Prostate gland (tissue), 2 donors: ENCODE results near the gene MFF. TPM values are rescaled to one million over a fixed set of nuclear protein-coding genes. Genes with fewer than 3 reads are reported as not detected.

Source experiments
- DNase-seq: peaks from one replicate; pipeline ENCODE4 v3.0.0-alpha.2; 2019; ENCODE audit warnings: low spot score
- H3K27ac ChIP-seq, 2 donors: fragments of 200-600 bp; sonication (generic); 2 replicates each; pipeline ENCODE4 v1.5.1; 2017 to 2019
- H3K27me3 ChIP-seq: fragments of 200-600 bp; sonication (generic); replicated peaks from 2 replicates; pipeline ENCODE4 v1.5.1; 2019; ENCODE audit not compliant: insufficient read depth
- H3K36me3 ChIP-seq, 2 donors: fragments of 200-600 bp; sonication (generic); 1 replicate in 1 of 2; 2 replicates in 1 of 2; pipeline versions ENCODE4 v1.5.1 to v1.8.1; 2017 to 2019
- H3K4me1 ChIP-seq: fragments of 200-600 bp; sonication (generic); replicated peaks from 2 replicates; pipeline ENCODE4 v1.5.1; 2019
- H3K4me3 ChIP-seq, 2 donors: fragments of 200-600 bp; sonication (generic); 2 replicates each; pipeline ENCODE4 v1.5.1; 2017 to 2019
- H3K9me3 ChIP-seq: fragments of 200-600 bp; sonication (generic); 2 replicates; pipeline ENCODE4 v1.5.1; 2017
- POLR2A ChIP-seq: fragments of 450-650 bp; IDR thresholded peaks from one replicate; pipeline ENCODE4 v1.6.1; 2016; ENCODE audit warnings: antibody characterized with exemption, mild to moderate bottlenecking
- POLR2AphosphoS5 ChIP-seq: sonication (generic); formaldehyde crosslinking; IDR thresholded peaks from one replicate; pipeline ENCODE4 v1.6.1; 2017; ENCODE audit warnings: antibody characterized with exemption
- WGBS: methylation state at CpG from one replicate; pipeline ENCODE4 v1.1.5; 2018; 5-methylcytosine and 5-hydroxymethylcytosine counted together
- intact Hi-C: fragments of 100-400 bp; cut with DNase I; formaldehyde crosslinking; loops from one replicate; pipeline ENCODE4 v1.14.2; 2022
- total RNA-seq, 2 donors: library from RNA; depleted of rRNA; stranded (reverse); fragments of >200 nt; gene quantifications; one replicate each; pipeline ENCODE4 v1.1.0, GENCODE V29; 2016
- TF ChIP-seq, protein P1 (sequence below), 4 experiments: fragments of 200-600 bp in 2 of 4; fragments of 450-650 bp in 2 of 4; sonication (generic) in 2 of 4; IDR thresholded peaks; 1 replicate in 3 of 4; 2 replicates in 1 of 4; pipeline ENCODE4 v1.5.1; 2016 to 2019; ENCODE audit warnings: antibody characterized with exemption in 4 of 4, mild to moderate bottlenecking in 2 of 4, moderate library complexity in 2 of 4

MFF gene
- total RNA-seq, 2 donors from 2014 or later = 94.7 to 180 TPM

DNA sequence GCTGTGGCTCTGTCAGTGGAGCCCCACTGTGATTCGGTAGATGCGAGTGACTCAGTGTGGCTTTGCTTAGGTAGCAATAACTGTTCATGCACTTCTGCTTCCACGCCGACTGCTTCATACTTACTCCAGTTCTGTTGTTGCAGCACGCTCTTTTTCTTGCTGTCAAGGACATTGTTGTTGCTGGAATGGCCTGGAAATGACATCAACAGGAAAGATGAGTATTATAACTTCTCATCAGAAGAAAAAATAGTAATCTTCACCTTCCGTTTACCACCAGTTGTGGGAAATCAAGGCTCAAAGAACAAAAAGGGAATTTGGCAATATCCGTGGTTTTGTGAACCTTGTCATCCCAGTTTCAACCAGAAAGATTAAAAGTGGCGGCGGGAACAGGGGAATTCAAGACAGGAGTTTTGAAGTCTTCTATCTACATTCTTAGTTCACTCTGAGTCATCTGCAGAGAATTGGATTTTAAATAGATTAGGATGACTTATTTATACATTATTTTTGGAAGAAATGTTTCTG is 45.8 kb downstream of the MFF start:
- Histone ChIP-seq H3K9me3 (no peaks in the 10 kb centered on the region), H3K4me1 (no peaks in the 10 kb centered on the region), H3K27me3 (no peaks in the 10 kb centered on the region), H3K36me3 (no peaks in the 10 kb centered on the region), H3K4me3 (no peak overlapping the region), H3K27ac (no peak overlapping the region)
- intact Hi-C loops = no loop called here
- DNase-seq = no peak
- WGBS = 84% methylated on average over 9 of the region's 9 CpGs
- TF ChIP-seq POLR2AphosphoS5 = no peak
- no peak for TF ChIP-seq POLR2A
- TF ChIP-seq, protein P1, sequence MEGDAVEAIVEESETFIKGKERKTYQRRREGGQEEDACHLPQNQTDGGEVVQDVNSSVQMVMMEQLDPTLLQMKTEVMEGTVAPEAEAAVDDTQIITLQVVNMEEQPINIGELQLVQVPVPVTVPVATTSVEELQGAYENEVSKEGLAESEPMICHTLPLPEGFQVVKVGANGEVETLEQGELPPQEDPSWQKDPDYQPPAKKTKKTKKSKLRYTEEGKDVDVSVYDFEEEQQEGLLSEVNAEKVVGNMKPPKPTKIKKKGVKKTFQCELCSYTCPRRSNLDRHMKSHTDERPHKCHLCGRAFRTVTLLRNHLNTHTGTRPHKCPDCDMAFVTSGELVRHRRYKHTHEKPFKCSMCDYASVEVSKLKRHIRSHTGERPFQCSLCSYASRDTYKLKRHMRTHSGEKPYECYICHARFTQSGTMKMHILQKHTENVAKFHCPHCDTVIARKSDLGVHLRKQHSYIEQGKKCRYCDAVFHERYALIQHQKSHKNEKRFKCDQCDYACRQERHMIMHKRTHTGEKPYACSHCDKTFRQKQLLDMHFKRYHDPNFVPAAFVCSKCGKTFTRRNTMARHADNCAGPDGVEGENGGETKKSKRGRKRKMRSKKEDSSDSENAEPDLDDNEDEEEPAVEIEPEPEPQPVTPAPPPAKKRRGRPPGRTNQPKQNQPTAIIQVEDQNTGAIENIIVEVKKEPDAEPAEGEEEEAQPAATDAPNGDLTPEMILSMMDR (IDR thresholded peaks at IDR 0.05) = no peak

DNA sequence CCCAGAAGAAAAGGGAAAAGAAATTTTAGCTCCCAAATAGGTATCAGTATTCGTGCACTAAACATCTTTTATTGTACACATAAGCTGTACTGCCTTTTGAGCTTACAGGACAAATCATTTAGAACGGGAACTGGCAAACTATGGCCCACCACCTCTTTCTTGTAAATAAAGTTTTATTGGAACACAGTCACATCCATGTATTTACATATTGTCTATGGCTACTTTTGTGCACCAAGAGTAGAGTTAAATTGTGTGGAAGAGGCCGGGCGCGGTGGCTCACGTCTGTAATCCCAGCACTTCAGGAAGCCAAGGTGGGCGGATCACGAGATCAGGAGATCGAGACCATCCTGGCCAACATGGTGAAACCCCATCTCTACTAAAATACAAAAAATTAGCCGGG is 48.3 kb downstream of the MFF start:
- DNase-seq = no peak
- Histone ChIP-seq H3K4me3 (no peak overlapping the region), H3K9me3 (no peaks in the 10 kb centered on the region), H3K27me3 (no peaks in the 10 kb centered on the region), H3K4me1 (no peaks in the 10 kb centered on the region), H3K27ac (no peak overlapping the region), H3K36me3 (no peaks in the 10 kb centered on the region)
- TF ChIP-seq POLR2A (no peak), POLR2AphosphoS5 (no peak)
- TF ChIP-seq, protein P1 (IDR thresholded peaks at IDR 0.05) = no peak
- WGBS = 89% methylated on average over 10 of the region's 10 CpGs
- intact Hi-C loops = no loop called here

DNA sequence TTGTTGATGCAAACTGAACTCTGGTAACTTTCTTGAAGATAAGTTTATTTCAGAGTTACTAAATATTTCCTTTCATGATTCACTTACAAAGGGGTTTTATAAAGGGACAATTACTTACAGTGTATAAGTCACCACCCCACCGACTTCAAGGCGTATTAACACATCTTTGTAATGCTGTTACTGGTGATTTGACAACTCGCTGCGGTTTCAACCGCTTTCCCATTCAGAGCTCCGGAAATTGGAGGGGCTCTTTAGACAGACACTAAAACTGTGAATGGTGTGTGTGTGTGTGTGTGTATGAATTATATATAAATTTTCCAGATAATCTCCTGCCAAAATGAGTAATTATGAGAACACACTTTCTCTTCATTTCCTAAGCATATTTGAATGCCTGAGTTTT is 49.1 kb downstream of the MFF start:
- Histone ChIP-seq H3K36me3 (no peaks in the 10 kb centered on the region), H3K9me3 (no peaks in the 10 kb centered on the region), H3K27ac (no peak overlapping the region), H3K27me3 (no peaks in the 10 kb centered on the region), H3K4me1 (no peaks in the 10 kb centered on the region), H3K4me3 (no peak overlapping the region)
- intact Hi-C loops = no loop called here
- no peak for DNase-seq
- TF ChIP-seq POLR2A (no peak), POLR2AphosphoS5 (no peak)
- TF ChIP-seq, protein P1 (IDR thresholded peaks at IDR 0.05) = no peak
- WGBS = 59% methylated on average over 6 of the region's 6 CpGs

DNA sequence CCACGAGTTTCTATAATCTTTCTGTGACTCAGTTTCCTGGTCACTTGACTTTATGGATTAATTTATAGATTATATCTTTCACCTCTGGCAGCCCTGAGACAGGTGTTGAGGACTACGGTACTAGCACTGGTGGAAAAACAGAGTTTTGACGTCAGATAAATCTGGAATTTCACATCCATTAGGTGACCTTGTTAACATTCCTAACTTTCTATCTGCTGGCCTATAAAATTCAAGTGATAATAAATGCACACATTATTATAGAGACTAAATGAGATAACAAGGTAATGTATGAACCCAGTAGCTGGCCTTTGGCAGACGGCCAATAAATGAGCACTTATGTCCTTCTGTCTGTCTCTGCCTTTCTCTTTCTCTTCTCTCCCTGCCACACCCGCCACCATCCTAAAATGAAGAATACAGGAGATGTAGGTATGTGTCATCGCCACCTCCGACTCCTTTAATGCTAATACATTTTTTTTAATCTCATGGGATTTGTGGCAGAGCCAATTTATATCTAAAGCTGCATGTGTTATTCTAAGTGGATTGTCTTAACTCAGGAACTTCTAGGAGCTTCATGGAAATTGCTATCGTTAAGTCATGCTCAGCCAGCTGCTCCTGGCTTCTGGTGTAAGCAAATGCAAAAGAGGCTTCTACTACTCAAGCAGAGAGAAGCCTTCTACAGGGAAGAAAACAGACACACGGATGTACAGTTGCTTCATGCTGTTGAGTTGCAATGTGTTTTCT is 51.8 kb downstream of the MFF start:
- Histone ChIP-seq H3K27ac (no peak overlapping the region), H3K4me1 (no peaks in the 10 kb centered on the region), H3K9me3 (no peaks in the 10 kb centered on the region), H3K27me3 (no peaks in the 10 kb centered on the region), H3K36me3 (no peaks in the 10 kb centered on the region), H3K4me3 (no peak overlapping the region)
- no peak for DNase-seq
- TF ChIP-seq POLR2AphosphoS5 = no peak
- 46% methylated on average over 9 of the region's 9 CpGs for WGBS
- intact Hi-C loops = no loop called here

DNA sequence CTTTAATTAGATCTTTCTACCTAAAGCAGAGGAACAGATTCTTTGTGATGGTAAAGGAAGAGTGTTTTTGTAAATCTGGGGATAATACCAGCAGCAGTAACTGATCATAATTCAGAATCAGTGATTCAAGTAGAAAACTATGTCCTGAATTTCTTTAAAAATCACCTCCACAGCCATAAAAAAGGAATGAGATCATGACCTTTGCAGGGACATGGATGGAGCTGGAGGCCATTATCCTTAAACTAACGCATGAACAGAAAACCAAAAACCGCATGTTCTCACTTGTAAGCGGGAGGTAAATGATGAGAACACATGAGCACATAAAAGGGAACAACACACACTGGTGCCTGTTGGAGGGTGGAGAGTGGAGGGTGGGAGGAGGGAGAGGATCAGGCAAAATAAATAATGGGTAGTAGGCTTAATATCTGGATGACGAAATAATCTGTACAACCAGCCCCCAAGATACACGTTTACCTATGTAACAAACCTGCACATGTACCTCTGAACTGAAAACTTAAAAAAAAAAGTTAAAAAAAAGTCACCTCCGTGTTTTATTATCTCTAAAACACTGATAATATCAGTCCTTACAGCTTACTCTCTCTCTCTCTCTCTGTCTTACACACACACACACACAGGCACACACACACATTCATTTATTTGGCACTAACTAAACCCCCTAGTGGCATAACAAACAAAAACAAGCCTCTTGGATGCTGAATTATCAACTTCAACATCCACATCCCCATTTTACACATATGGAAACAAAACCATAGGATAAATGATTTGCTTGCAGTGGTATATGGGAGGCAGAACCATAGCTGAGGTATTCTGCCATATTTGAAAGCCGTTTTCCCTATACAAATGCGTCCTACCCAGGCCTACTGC is 52.7 kb downstream of the MFF start:
- intact Hi-C loops = no loop called here
- Histone ChIP-seq H3K27me3 (no peaks in the 10 kb centered on the region), H3K4me3 (no peak overlapping the region), H3K9me3 (no peaks in the 10 kb centered on the region), H3K36me3 (no peaks in the 10 kb centered on the region), H3K27ac (no peak overlapping the region), H3K4me1 (no peaks in the 10 kb centered on the region)
- 50% methylated on average over 8 of the region's 8 CpGs for WGBS
- no peak for DNase-seq
- TF ChIP-seq POLR2A = no peak
